Measurements from ENCODE around the gene SRPX.

SRPX gene

GRCh38 chrX:38225093-38225492 lies 4.4 kb upstream of the SRPX start:
- Histone ChIP-seq H4K8ac (ENCODE audit: low read length) (no peak overlapping the region), H3K27me3 (ENCODE audit: control insufficient read depth in 1 of 2, insufficient read depth in 1 of 2, low read length in 2 of 2) (no peaks in the 10 kb centered on the region), H2BK5ac (ENCODE audit: low read depth, low read length, poor library complexity, severe bottlenecking) (no peak overlapping the region), H2BK120ac (ENCODE audit: low read depth, low read length) (no peak overlapping the region), H2BK15ac (ENCODE audit: low read depth, poor library complexity, severe bottlenecking) (no peak overlapping the region), H2AK5ac (ENCODE audit: low read length, severe bottlenecking) (no peak overlapping the region), H3K79me1 (replicated peaks; ENCODE audit: low read length, poor library complexity, severe bottlenecking) (no peaks in the 10 kb centered on the region), H3K36me3 (ENCODE audit: control insufficient read depth in 1 of 2, insufficient read depth in 2 of 2, low read depth in 1 of 2, low read length in 2 of 2) (no peaks in the 10 kb centered on the region), H3K23ac (ENCODE audit: low read length in 2 of 2) (no peak overlapping the region), H2AFZ (ENCODE audit: low read depth, low read length) (no peak overlapping the region), H2BK12ac (ENCODE audit: low read length in 2 of 2) (peak overlapping the region in 1 of 2 experiments; percentile 63), H3K18ac (ENCODE audit: low read depth in 1 of 2, low read length in 2 of 2) (peak overlapping the region in 1 of 2 experiments; percentile 24), H3K4ac (ENCODE audit: low read depth in 1 of 2, low read length in 2 of 2) (no peak overlapping the region), H3K4me2 (ENCODE audit: low read length, poor library complexity, severe bottlenecking) (no peak overlapping the region), H3K4me3 (ENCODE audit: insufficient read depth in 1 of 2, low read depth in 1 of 2, low read length in 2 of 2) (no peak overlapping the region), H3K14ac (ENCODE audit: low read length in 2 of 2) (no peak overlapping the region), H4K91ac (ENCODE audit: low read length) (no peak overlapping the region), H3K9me3 (ENCODE audit: control insufficient read depth, low read length) (no peaks in the 10 kb centered on the region), H3K9ac (ENCODE audit: low read length) (no peak overlapping the region), H3K4me1 (ENCODE audit: control insufficient read depth, insufficient read depth, low read depth, low read length) (peaks cover 2% of the 10 kb centered on the region), H3K27ac (ENCODE audit: low read length, poor library complexity, severe bottlenecking) (no peak overlapping the region)
- WGBS, result 10% methylated on average over 2 of the region's 3 CpGs
- DNase-seq, result peak; percentile 65

GRCh38 chrX:38224160-38224559 lies 3.5 kb upstream of the SRPX start:
- no peak for DNase-seq
- H2AFZ ChIP-seq (ENCODE audit: low read depth, low read length), result no peak overlapping the region
- H2BK15ac ChIP-seq (ENCODE audit: low read depth, poor library complexity, severe bottlenecking), result no peak overlapping the region
- H3K27me3 ChIP-seq (ENCODE audit: control insufficient read depth in 1 of 2, insufficient read depth in 1 of 2, low read length in 2 of 2), result no peaks in the 10 kb centered on the region
- H3K79me1 ChIP-seq (replicated peaks; ENCODE audit: low read length, poor library complexity, severe bottlenecking), result no peaks in the 10 kb centered on the region
- H4K8ac ChIP-seq (ENCODE audit: low read length), result no peak overlapping the region
- H3K18ac ChIP-seq (ENCODE audit: low read depth in 1 of 2, low read length in 2 of 2), result no peak overlapping the region
- no peak overlapping the region for H2BK5ac ChIP-seq (ENCODE audit: low read depth, low read length, poor library complexity, severe bottlenecking)
- H2BK12ac ChIP-seq (ENCODE audit: low read length in 2 of 2), result no peak overlapping the region
- H3K4me3 ChIP-seq (ENCODE audit: insufficient read depth in 1 of 2, low read depth in 1 of 2, low read length in 2 of 2), result no peak overlapping the region
- no peak overlapping the region for H3K23ac ChIP-seq (ENCODE audit: low read length in 2 of 2)
- H2BK120ac ChIP-seq (ENCODE audit: low read depth, low read length), result no peak overlapping the region
- no peak overlapping the region for H2AK5ac ChIP-seq (ENCODE audit: low read length, severe bottlenecking)
- no peak overlapping the region for H3K27ac ChIP-seq (ENCODE audit: low read length, poor library complexity, severe bottlenecking)
- no peaks in the 10 kb centered on the region for H3K36me3 ChIP-seq (ENCODE audit: control insufficient read depth in 1 of 2, insufficient read depth in 2 of 2, low read depth in 1 of 2, low read length in 2 of 2)
- H3K4me1 ChIP-seq (ENCODE audit: control insufficient read depth, insufficient read depth, low read depth, low read length), result peaks cover 2% of the 10 kb centered on the region
- no peak overlapping the region for H3K4ac ChIP-seq (ENCODE audit: low read depth in 1 of 2, low read length in 2 of 2)
- H3K14ac ChIP-seq (ENCODE audit: low read length in 2 of 2), result no peak overlapping the region
- no peaks in the 10 kb centered on the region for H3K9me3 ChIP-seq (ENCODE audit: control insufficient read depth, low read length)
- no peak overlapping the region for H4K91ac ChIP-seq (ENCODE audit: low read length)
- H3K9ac ChIP-seq (ENCODE audit: low read length), result no peak overlapping the region
- H3K4me2 ChIP-seq (ENCODE audit: low read length, poor library complexity, severe bottlenecking), result no peak overlapping the region

GRCh38 chrX:38221391-38221929 lies 789 bp upstream of the SRPX start:
- Histone ChIP-seq H3K4me2 (ENCODE audit: low read length, poor library complexity, severe bottlenecking) (no peak overlapping the region), H2AK5ac (ENCODE audit: low read length, severe bottlenecking) (no peak overlapping the region)

GRCh38 chrX:38220024-38220414 lies 652 bp downstream of the SRPX start:
- Histone ChIP-seq H3K4me2 (ENCODE audit: low read length, poor library complexity, severe bottlenecking) (peak overlapping the region; percentile 91), H3K36me3 (ENCODE audit: control insufficient read depth in 1 of 2, insufficient read depth in 2 of 2, low read depth in 1 of 2, low read length in 2 of 2) (no peaks in the 10 kb centered on the region), H3K4me1 (ENCODE audit: control insufficient read depth, insufficient read depth, low read depth, low read length) (peaks cover 2% of the 10 kb centered on the region), H2BK15ac (ENCODE audit: low read depth, poor library complexity, severe bottlenecking) (no peak overlapping the region), H3K4ac (ENCODE audit: low read depth in 1 of 2, low read length in 2 of 2) (no peak overlapping the region), H2BK5ac (ENCODE audit: low read depth, low read length, poor library complexity, severe bottlenecking) (no peak overlapping the region), H3K18ac (ENCODE audit: low read depth in 1 of 2, low read length in 2 of 2) (peak overlapping the region in 1 of 2 experiments; percentile 91), H3K9ac (ENCODE audit: low read length) (peak overlapping the region; percentile 88), H3K14ac (ENCODE audit: low read length in 2 of 2) (no peak overlapping the region), H2AK5ac (ENCODE audit: low read length, severe bottlenecking) (no peak overlapping the region), H3K4me3 (ENCODE audit: insufficient read depth in 1 of 2, low read depth in 1 of 2, low read length in 2 of 2) (peak overlapping the region; percentile 72 to 82), H4K8ac (ENCODE audit: low read length) (no peak overlapping the region), H3K9me3 (ENCODE audit: control insufficient read depth, low read length) (no peaks in the 10 kb centered on the region), H2BK12ac (ENCODE audit: low read length in 2 of 2) (no peak overlapping the region), H2AFZ (ENCODE audit: low read depth, low read length) (no peak overlapping the region), H3K23ac (ENCODE audit: low read length in 2 of 2) (peak overlapping the region in 1 of 2 experiments; percentile 60), H3K27me3 (ENCODE audit: control insufficient read depth in 1 of 2, insufficient read depth in 1 of 2, low read length in 2 of 2) (peaks cover 0 to 7% of the 10 kb centered on the region in 2 experiments), H2BK120ac (ENCODE audit: low read depth, low read length) (no peak overlapping the region), H3K79me1 (replicated peaks; ENCODE audit: low read length, poor library complexity, severe bottlenecking) (peaks cover 2% of the 10 kb centered on the region), H3K27ac (ENCODE audit: low read length, poor library complexity, severe bottlenecking) (no peak overlapping the region), H4K91ac (ENCODE audit: low read length) (peak overlapping the region; percentile 39)
- WGBS, result 0% methylated on average over 10 of the region's 14 CpGs
- DNase-seq, result peak; percentile 69

More at GRCh38 chrX:38221391-38221929, 789 bp upstream of the SRPX start:
- Histone ChIP-seq H2AFZ (ENCODE audit: low read depth, low read length) (no peak overlapping the region), H3K4me3 (ENCODE audit: insufficient read depth in 1 of 2, low read depth in 1 of 2, low read length in 2 of 2) (peak overlapping the region in 1 of 2 experiments; percentile 82), H3K9ac (ENCODE audit: low read length) (peak overlapping the region; percentile 88), H2BK120ac (ENCODE audit: low read depth, low read length) (no peak overlapping the region), H3K79me1 (replicated peaks; ENCODE audit: low read length, poor library complexity, severe bottlenecking) (peaks cover 2% of the 10 kb centered on the region), H3K14ac (ENCODE audit: low read length in 2 of 2) (no peak overlapping the region), H2BK12ac (ENCODE audit: low read length in 2 of 2) (no peak overlapping the region), H3K18ac (ENCODE audit: low read depth in 1 of 2, low read length in 2 of 2) (peak overlapping the region in 1 of 2 experiments; percentile 48), H4K8ac (ENCODE audit: low read length) (peak overlapping the region; percentile 84), H3K4ac (ENCODE audit: low read depth in 1 of 2, low read length in 2 of 2) (peak overlapping the region in 1 of 2 experiments; percentile 41), H3K9me3 (ENCODE audit: control insufficient read depth, low read length) (no peaks in the 10 kb centered on the region), H4K91ac (ENCODE audit: low read length) (no peak overlapping the region), H3K4me1 (ENCODE audit: control insufficient read depth, insufficient read depth, low read depth, low read length) (peaks cover 2% of the 10 kb centered on the region), H2BK5ac (ENCODE audit: low read depth, low read length, poor library complexity, severe bottlenecking) (no peak overlapping the region), H3K27me3 (ENCODE audit: control insufficient read depth in 1 of 2, insufficient read depth in 1 of 2, low read length in 2 of 2) (peaks cover 0 to 7% of the 10 kb centered on the region in 2 experiments), H3K27ac (ENCODE audit: low read length, poor library complexity, severe bottlenecking) (no peak overlapping the region), H2BK15ac (ENCODE audit: low read depth, poor library complexity, severe bottlenecking) (peak overlapping the region; percentile 80), H3K36me3 (ENCODE audit: control insufficient read depth in 1 of 2, insufficient read depth in 2 of 2, low read depth in 1 of 2, low read length in 2 of 2) (no peaks in the 10 kb centered on the region), H3K23ac (ENCODE audit: low read length in 2 of 2) (no peak overlapping the region)
- 56% methylated on average over 10 of the region's 10 CpGs for WGBS
- peak; percentile 70 for DNase-seq

All from mesenchymal stem cell (in vitro differentiated cells and primary cell).